Colonic mucosa (tissue), 4 donors: ENCODE results near the gene ARHGEF39. TPM values are rescaled to one million over a fixed set of nuclear protein-coding genes. Genes with fewer than 3 reads are reported as not detected.
A peak's percentile ranks its signal among the peaks of the same experiment; 100 is the strongest.

Experiments used
- DNase-seq: peaks from one replicate; pipeline ENCODE4 v3.0.0-alpha.2; 2020
- H3K27ac ChIP-seq: fragments of 200-600 bp; one replicate; pipeline ENCODE4 v1.8.0; 2021
- H3K27me3 ChIP-seq: fragments of 200-600 bp; one replicate; pipeline ENCODE4 v1.8.0; 2021
- H3K36me3 ChIP-seq: fragments of 200-600 bp; one replicate; pipeline ENCODE4 v1.8.0; 2021
- H3K4me1 ChIP-seq: fragments of 200-600 bp; one replicate; pipeline ENCODE4 v1.8.0; 2021; ENCODE audit warnings: mild to moderate bottlenecking
- H3K4me3 ChIP-seq: fragments of 200-600 bp; one replicate; pipeline ENCODE4 v1.8.0; 2021
- H3K9ac ChIP-seq, 2 donors: one replicate each; pipeline ENCODE4 v1.7.0; 2013; ENCODE audit warnings: control low read depth in 2 of 2, low read depth in 2 of 2, low read length in 2 of 2
- H3K9me3 ChIP-seq: fragments of 200-600 bp; one replicate; pipeline ENCODE4 v1.8.0; 2021
- intact Hi-C: fragments of 100-400 bp; cut with DNase I; formaldehyde crosslinking; loops from one replicate; pipeline ENCODE4 v1.14.1; 2022
- total RNA-seq, 2 donors: library from RNA; stranded (reverse); fragmentation: NEBNext Ultra II Directional in 1 of 2; extraction: Animal tissue kit (Norgen Biotek cat#: 25700) in 1 of 2; gene quantifications; one replicate each; pipeline ENCODE4 v1.2.1, GENCODE V29; 2021
- TF ChIP-seq, protein P1 (sequence below): fragments of 200-600 bp; IDR thresholded peaks from one replicate; pipeline ENCODE4 v1.8.0; 2022; ENCODE audit warnings: antibody characterized with exemption, mild to moderate bottlenecking
- donor health status: healthy.
- donor health status: DM: no; HTN: no; CAD: no.
- donor health status: DM: no; HTN: no; CAD: no.

ARHGEF39 gene
- total RNA-seq, 2 donors from 2014 or later: 7.3 to 34.0 TPM

DNA sequence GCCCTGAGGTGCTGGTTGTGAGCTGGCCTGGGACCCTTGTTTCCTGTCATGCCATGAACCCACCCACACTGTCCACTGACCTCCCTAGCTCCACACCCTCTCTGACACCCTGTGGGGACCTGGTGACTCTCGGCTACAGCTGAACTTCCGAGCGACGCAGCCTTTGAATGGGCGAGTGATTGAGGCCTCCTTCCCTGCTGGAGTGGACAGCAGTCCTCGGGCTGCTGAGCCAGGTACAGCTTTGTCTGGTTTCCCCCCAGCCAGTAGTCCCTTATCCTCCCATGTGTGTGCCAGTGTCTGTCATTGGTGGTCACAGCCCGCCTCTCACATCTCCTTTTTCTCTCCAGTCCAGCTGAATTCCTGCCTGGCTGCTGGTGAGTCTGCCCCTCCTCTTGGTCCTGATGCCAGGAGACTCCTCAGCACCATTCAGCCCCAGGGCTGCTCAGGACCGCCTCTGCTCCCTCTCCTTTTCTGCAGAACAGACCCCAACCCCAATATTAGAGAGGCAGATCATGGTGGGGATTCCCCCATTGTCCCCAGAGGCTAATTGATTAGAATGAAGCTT, 14.9 kb upstream of the ARHGEF39 start:
- H3K9me3 ChIP-seq: no peaks in the 10 kb centered on the region
- DNase-seq: no peak
- no peaks in the 10 kb centered on the region for H3K27me3 ChIP-seq
- H3K4me3 ChIP-seq: no peak overlapping the region
- H3K36me3 ChIP-seq: no peaks in the 10 kb centered on the region
- no peak overlapping the region for H3K27ac ChIP-seq
- intact Hi-C loops: no loop called here
- TF ChIP-seq, protein P1, sequence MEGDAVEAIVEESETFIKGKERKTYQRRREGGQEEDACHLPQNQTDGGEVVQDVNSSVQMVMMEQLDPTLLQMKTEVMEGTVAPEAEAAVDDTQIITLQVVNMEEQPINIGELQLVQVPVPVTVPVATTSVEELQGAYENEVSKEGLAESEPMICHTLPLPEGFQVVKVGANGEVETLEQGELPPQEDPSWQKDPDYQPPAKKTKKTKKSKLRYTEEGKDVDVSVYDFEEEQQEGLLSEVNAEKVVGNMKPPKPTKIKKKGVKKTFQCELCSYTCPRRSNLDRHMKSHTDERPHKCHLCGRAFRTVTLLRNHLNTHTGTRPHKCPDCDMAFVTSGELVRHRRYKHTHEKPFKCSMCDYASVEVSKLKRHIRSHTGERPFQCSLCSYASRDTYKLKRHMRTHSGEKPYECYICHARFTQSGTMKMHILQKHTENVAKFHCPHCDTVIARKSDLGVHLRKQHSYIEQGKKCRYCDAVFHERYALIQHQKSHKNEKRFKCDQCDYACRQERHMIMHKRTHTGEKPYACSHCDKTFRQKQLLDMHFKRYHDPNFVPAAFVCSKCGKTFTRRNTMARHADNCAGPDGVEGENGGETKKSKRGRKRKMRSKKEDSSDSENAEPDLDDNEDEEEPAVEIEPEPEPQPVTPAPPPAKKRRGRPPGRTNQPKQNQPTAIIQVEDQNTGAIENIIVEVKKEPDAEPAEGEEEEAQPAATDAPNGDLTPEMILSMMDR: no peak
- peaks cover 9% of the 10 kb centered on the region for H3K4me1 ChIP-seq
- H3K9ac ChIP-seq: no peak overlapping the region

DNA sequence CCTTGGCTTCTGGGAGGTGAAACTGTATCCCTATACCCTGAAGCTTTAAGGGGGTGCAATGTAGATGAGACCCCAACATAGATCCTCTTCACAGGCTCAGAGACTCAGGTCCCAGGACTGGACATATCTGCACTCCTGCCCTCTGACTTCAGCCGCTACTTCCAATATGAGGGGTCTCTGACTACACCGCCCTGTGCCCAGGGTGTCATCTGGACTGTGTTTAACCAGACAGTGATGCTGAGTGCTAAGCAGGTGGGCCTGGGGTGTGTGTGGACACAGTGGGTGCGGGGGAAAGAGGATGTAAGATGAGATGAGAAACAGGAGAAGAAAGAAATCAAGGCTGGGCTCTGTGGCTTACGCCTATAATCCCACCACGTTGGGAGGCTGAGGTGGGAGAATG, 14.1 kb upstream of the ARHGEF39 start:
- Histone ChIP-seq H3K27ac (no peak overlapping the region), H3K4me3 (no peak overlapping the region), H3K4me1 (peaks cover 9% of the 10 kb centered on the region), H3K27me3 (no peaks in the 10 kb centered on the region), H3K9me3 (no peaks in the 10 kb centered on the region), H3K9ac (no peak overlapping the region), H3K36me3 (no peaks in the 10 kb centered on the region)
- intact Hi-C loops: no loop called here
- no peak for DNase-seq
- TF ChIP-seq, protein P1: no peak

DNA sequence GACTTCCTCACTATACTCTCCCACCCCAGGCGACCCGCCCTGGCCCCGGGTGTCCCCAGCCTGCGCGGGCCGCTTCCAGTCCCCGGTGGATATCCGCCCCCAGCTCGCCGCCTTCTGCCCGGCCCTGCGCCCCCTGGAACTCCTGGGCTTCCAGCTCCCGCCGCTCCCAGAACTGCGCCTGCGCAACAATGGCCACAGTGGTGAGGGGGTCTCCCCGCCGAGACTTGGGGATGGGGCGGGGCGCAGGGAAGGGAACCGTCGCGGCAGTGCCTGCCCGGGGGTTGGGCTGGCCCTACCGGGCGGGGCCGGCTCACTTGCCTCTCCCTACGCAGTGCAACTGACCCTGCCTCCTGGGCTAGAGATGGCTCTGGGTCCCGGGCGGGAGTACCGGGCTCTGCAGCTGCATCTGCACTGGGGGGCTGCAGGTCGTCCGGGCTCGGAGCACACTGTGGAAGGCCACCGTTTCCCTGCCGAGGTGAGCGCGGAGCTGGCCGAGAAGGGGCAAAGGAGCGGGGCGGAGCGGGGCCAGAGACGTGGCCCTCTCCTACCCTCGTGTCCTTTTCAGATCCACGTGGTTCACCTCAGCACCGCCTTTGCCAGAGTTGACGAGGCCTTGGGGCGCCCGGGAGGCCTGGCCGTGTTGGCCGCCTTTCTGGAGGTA, 10.9 kb upstream of the ARHGEF39 start:
- peaks cover 9% of the 10 kb centered on the region for H3K4me1 ChIP-seq
- intact Hi-C loops: no loop called here
- H3K9ac ChIP-seq: peak overlapping the region; percentile 51 to 62
- H3K27ac ChIP-seq: no peak overlapping the region
- peak overlapping the region; percentile 44 for H3K4me3 ChIP-seq
- no peaks in the 10 kb centered on the region for H3K9me3 ChIP-seq
- H3K36me3 ChIP-seq: no peaks in the 10 kb centered on the region
- peak; percentile 57 for DNase-seq
- H3K27me3 ChIP-seq: no peaks in the 10 kb centered on the region
- TF ChIP-seq, protein P1: no peak

DNA sequence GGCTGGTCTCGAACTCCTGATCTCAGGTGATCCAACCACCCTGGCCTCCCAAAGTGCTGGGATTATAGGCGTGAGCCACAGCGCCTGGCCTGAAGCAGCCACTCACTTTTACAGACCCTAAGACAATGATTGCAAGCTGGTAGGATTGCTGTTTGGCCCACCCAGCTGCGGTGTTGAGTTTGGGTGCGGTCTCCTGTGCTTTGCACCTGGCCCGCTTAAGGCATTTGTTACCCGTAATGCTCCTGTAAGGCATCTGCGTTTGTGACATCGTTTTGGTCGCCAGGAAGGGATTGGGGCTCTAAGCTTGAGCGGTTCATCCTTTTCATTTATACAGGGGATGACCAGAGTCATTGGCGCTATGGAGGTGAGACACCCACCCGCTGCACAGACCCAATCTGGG, 10.2 kb upstream of the ARHGEF39 start:
- TF ChIP-seq, protein P1: no peak
- Histone ChIP-seq H3K4me1 (peaks cover 9% of the 10 kb centered on the region), H3K4me3 (peak overlapping the region; percentile 44), H3K36me3 (no peaks in the 10 kb centered on the region), H3K9me3 (no peaks in the 10 kb centered on the region), H3K9ac (peak overlapping the region; percentile 51 to 62), H3K27ac (no peak overlapping the region), H3K27me3 (no peaks in the 10 kb centered on the region)
- intact Hi-C loops: no loop called here
- no peak for DNase-seq

DNA sequence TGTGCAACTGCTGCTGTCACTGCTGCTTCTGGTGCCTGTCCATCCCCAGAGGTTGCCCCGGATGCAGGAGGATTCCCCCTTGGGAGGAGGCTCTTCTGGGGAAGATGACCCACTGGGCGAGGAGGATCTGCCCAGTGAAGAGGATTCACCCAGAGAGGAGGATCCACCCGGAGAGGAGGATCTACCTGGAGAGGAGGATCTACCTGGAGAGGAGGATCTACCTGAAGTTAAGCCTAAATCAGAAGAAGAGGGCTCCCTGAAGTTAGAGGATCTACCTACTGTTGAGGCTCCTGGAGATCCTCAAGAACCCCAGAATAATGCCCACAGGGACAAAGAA, 9.0 kb upstream of the ARHGEF39 start:
- Histone ChIP-seq H3K9me3 (no peaks in the 10 kb centered on the region), H3K27ac (no peak overlapping the region), H3K36me3 (no peaks in the 10 kb centered on the region), H3K27me3 (no peaks in the 10 kb centered on the region), H3K4me1 (peaks cover 9% of the 10 kb centered on the region), H3K4me3 (no peak overlapping the region), H3K9ac (peak overlapping the region in 1 of 2 donors; percentile 34)
- TF ChIP-seq, protein P1: no peak
- no peak for DNase-seq
- intact Hi-C loops: no loop called here
